Cardiac fibroblast (primary cell): Measurements from ENCODE around the gene AQP2.

Experiments used
- DNase-seq, 2 donors: peaks; one replicate each; pipeline versions ENCODE4 v3.0.0 to v3.0.0-alpha.2; 2010; ENCODE audit warnings: low read depth in 2 of 2
- H3K4me3 ChIP-seq, 2 donors: replicated peaks in 1 of 2; 1 replicate in 1 of 2; 2 replicates in 1 of 2; pipeline ENCODE4 v1.5.1; 2011; ENCODE audit warnings: low read depth in 2 of 2, low read length in 2 of 2, mild to moderate bottlenecking in 2 of 2, moderate library complexity in 1 of 2
- TF ChIP-seq, protein P1 (sequence below): IDR thresholded peaks from one replicate; pipeline ENCODE4 v1.5.1; 2011; ENCODE audit warnings: low read depth, mild to moderate bottlenecking, low read length, inconsistent platforms

AQP2 gene

GRCh38 chr12:49979016-49979586, 28.6 kb downstream of the AQP2 start:
- TF ChIP-seq, protein P1, sequence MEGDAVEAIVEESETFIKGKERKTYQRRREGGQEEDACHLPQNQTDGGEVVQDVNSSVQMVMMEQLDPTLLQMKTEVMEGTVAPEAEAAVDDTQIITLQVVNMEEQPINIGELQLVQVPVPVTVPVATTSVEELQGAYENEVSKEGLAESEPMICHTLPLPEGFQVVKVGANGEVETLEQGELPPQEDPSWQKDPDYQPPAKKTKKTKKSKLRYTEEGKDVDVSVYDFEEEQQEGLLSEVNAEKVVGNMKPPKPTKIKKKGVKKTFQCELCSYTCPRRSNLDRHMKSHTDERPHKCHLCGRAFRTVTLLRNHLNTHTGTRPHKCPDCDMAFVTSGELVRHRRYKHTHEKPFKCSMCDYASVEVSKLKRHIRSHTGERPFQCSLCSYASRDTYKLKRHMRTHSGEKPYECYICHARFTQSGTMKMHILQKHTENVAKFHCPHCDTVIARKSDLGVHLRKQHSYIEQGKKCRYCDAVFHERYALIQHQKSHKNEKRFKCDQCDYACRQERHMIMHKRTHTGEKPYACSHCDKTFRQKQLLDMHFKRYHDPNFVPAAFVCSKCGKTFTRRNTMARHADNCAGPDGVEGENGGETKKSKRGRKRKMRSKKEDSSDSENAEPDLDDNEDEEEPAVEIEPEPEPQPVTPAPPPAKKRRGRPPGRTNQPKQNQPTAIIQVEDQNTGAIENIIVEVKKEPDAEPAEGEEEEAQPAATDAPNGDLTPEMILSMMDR = no peak
- DNase-seq = no peak
- no peak overlapping the region for H3K4me3 ChIP-seq

DNA sequence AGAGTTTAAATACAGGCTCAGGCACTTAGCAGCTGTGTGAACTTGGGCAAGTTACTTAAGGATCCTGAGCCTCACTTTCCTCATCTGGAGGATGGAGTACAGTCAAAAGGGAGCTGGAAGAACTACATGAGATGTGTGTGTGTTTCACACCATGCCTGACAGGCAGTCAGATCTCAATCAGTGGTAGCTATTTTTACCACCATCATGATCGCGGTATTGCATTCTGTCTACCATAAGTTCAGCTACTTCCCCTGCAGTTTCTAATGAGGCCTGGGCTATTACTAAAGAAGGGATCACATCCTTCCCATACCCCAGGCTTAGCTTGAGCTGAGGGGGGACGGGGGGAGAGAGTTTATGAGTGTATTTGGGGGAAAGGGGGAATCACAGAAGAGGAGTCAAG, 29.3 kb downstream of the AQP2 start:
- DNase-seq = no peak
- TF ChIP-seq, protein P1 = no peak
- no peak overlapping the region for H3K4me3 ChIP-seq

DNA sequence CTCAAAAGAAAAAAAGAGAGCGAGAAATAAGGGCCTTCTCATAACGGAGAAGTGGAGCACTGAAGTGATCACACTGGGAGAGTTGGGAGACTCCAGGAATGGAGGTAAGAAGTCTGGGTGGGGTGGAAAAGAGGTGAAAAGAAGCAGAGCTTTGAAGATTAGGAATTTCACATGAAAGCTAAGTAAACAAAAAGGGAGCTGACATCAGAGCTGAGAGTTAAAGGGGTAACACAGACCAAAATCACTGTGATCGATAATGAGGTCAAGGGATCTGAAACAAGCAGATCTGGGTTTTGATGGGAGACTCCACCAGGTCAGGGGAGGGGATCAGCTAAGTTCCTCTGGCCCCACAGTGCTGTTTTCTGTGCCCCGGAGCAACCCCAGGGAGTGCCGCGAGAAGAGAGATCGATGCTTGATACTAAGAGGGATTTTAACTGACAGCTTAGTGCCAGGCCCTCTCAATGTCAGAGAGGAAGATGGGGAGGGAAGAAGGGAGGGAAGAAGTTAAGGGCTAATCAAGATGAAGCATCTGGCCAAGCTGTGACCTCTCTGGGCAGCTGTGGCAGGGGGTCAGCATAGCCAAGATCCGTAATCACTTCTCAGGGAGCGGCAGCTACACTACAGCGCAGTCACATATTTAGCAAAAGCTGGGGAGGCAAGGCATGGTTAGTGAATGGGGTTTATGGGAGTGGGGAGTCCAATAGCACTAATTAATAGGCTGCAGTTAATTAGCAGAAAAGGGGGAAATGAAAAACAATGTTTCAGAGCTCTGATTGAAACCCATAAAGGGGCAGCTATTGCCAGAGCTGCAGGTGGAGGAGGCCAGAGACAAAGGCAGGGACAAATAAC, 30.2 kb downstream of the AQP2 start:
- no peak overlapping the region for H3K4me3 ChIP-seq
- no peak for DNase-seq
- TF ChIP-seq, protein P1 = no peak

DNA sequence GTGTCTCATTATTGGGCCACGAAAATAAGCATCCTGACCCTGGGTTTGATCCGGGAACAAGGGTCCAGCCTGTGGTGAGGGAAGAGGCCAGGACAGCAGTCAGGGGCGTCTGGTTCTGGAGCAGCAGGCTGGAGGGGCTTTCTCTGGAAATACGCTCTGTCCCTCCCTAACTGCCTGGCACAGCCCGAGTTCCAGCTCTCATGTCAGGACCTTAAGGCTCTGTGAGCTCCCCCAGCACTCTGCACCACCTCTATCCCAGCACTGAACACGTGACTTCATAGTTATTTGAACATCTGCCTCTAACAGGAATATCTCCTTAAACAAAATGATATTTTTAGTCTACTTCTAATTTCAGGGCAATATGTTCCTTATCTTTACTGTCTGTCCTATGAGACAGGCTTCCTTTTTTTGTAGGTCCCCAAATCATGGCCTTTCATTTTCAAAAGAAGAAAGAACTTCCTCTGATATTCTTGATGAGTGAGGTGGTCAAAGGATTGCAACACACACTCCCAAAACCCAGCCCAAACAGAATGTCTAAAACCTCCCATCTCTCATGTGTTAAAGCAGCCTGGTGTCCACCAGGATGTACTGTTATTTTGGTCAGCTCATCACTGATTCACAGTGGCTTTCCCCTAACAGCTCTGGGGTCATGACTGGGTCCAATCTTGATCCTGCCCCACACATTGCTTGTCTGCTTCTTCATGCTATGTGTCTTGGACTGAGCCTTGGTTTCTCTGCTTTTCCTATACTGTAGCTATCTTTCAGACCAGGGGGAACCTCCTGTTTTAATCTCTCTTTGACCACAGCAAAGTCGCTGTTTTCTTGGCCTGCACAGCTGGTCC, 31.9 kb downstream of the AQP2 start:
- TF ChIP-seq, protein P1 = peak; percentile 9
- DNase-seq = peak in 1 of 2 donors; percentile 57
- H3K4me3 ChIP-seq = no peak overlapping the region

DNA sequence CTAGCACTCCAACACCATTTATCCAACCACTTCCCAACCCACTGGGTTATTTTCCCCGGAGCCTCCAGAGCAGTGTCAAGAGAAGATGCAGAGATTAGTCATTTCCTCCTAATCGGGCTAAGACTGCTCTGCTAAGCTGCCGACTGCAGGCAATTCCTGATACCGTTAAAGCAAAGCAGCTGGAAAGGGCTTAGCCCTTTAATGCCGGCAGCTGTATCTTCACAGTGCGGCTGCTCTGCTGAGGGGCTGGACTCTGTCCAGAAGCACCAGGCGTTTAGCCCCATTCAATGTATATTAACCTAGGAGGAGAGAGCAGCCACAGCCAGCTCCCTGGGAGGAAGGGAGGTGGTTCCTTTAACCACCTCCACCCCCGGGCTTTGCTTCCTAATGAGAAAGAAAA, 33.4 kb downstream of the AQP2 start:
- TF ChIP-seq, protein P1 = peak; percentile 16
- no peak overlapping the region for H3K4me3 ChIP-seq
- DNase-seq = peak; percentile 79 to 89

DNA sequence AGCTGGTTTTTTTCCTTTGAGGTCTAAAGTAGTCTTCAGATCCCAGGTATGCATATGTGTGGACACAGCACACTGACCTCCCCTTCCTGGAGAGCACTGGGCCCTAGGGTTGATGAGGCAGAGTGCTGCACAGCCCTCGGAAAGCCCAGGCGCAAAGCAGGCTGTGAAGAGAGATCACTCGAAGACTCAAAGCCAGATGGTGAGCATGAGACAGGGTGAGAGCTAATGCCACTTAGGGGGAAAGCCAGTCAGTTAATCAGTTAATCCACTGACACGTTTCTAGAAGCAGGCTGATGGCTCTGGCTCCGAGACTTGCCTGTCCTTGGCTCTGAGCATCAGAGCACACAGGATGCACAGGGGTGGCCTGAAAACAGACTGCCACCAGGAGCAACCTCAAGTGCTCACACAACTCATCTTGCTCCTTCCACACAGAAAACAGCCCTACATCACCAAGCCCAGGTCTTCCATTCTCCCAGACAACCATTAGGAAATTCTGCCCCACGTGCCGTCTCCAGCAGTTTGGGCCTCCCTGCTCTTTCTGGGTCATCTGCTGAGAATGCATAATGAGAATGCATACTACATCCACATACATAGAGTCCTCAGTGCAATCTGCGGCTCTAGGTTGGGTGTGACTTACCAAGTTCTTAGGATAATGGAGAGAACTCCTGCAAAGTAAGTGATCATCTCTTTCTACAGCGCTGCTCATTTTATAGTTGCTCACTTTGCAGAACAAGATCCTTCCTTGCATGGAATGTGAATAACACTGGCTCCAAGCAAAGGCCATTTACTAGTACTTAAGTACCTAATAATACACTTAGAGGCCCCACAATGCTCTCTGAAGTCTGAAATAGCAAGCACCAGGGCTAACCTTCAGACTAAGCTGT, 34.2 kb downstream of the AQP2 start:
- no peak overlapping the region for H3K4me3 ChIP-seq
- TF ChIP-seq, protein P1 = no peak
- DNase-seq = no peak
